HEK293T (cell line): Measurements from ENCODE around the gene TUBGCP3.

ENCODE experiments used
- BHLHE40 ChIP-seq: fragments of 450-650 bp; IDR thresholded peaks from 2 replicates; pipeline ENCODE4 v1.6.1; 2016; ENCODE audit warnings: mild to moderate bottlenecking, moderate library complexity, borderline replicate concordance
- L3MBTL2 ChIP-seq: fragments of 450-650 bp; conservative IDR thresholded peaks from 2 replicates; pipeline ENCODE4 v1.6.1; 2016; ENCODE audit warnings: mild to moderate bottlenecking

DNA sequence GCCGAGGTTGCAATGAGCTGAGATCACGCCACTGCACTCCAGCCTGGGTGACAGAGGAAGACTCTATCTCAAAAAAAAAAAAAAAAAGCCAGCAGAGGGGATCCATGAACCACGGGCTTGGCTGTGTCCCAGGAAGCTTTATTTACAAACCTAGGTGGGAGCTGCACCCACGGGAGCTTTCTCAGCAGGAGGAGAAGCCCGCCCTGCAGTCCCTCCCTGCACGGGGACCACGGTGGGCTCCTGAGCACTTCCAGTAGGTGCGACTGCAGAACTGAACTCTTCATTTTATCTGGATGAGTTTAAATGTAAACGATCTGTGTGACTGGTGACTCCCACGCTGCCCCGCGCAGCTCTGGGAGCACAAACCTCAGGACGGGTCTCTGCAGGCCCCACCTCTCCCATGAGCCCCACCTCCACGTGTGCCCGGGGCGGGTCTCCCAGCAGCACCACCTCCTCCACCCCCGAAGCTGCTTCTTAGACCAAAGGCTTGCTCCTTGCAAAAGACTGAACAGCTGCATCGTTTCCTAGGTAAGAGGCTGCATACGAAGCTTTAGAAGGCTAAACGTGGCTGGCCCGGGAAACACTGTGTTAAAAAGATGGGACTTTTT, 145.4 kb downstream of the TUBGCP3 start:
- TF ChIP-seq L3MBTL2 (no peak), BHLHE40 (no peak)
